Panc1 (cell line): ENCODE measurements around the gene TXNDC2. TPM values are rescaled to one million over a fixed set of nuclear protein-coding genes. Genes with fewer than 3 reads are reported as not detected.
"Not testable (repeated sequence)": the region's sequence is repeated elsewhere in the genome, so short reads cannot be mapped to it uniquely, and the experiment has no call there.

Source experiments
- ATAC-seq: fragments of 200-7000 bp; cut with Tn5 transposase; 2 replicates; pipeline ENCODE4 v1.9.1; 2020; ENCODE audit warnings: mild to moderate bottlenecking, moderate library complexity
- BruUV-seq: library from RNA; stranded (reverse); fragments of 400-500 nt; replicated peaks from 2 replicates; lab custom pipeline; 2021; lab: Mats Ljungman, UMichigan
- CTCF ChIA-PET: fragments of 300-600 bp; sonication (Branson Sonifier 250); formaldehyde crosslinking; loops from one replicate; lab custom pipeline; 2022; ENCODE audit warnings: antibody characterized with exemption; lab: Charles Lee
- POLR2A ChIA-PET: fragments of 300-600 bp; sonication (Branson Sonifier 250); formaldehyde crosslinking; loops from one replicate; lab custom pipeline; 2022; ENCODE audit warnings: antibody characterized with exemption; lab: Charles Lee
- DNase-seq: peaks from one replicate; pipeline ENCODE4 v3.0.0-alpha.2; 2010; ENCODE audit warnings: low read depth, low spot score
- H3K27ac ChIP-seq: 2 replicates; pipeline ENCODE4 v1.5.1; 2011; ENCODE audit warnings: mild to moderate bottlenecking, low read length, inconsistent platforms
- H3K27me3 ChIP-seq: fragments of 200-500 bp; sonication (Bioruptor generic); 2 replicates; pipeline ENCODE4 v1.6.0; 2014; ENCODE audit warnings: low read length, inconsistent platforms; ENCODE audit not compliant: control insufficient read depth, insufficient read depth
- H3K36me3 ChIP-seq: fragments of 200-500 bp; sonication (Bioruptor generic); 2 replicates; pipeline ENCODE4 v1.5.1; 2014; ENCODE audit warnings: inconsistent platforms, mild to moderate bottlenecking, low read length, moderate library complexity; ENCODE audit not compliant: control insufficient read depth, insufficient read depth
- H3K4me1 ChIP-seq: 2 replicates; pipeline ENCODE4 v1.5.1; 2011; ENCODE audit warnings: inconsistent platforms, mild to moderate bottlenecking, low read length, moderate library complexity; ENCODE audit not compliant: control insufficient read depth, insufficient read depth
- H3K4me3 ChIP-seq, 2 experiments: 2 replicates each; pipeline ENCODE4 v1.5.1; 2011 to 2012; ENCODE audit warnings: low read depth in 2 of 2, low read length in 2 of 2, mild to moderate bottlenecking in 2 of 2, inconsistent platforms in 1 of 2, moderate library complexity in 1 of 2
- H3K9me3 ChIP-seq: fragments of 200-500 bp; sonication (Bioruptor generic); 2 replicates; pipeline ENCODE4 v1.5.1; 2014; ENCODE audit warnings: low read depth, mild to moderate bottlenecking, inconsistent platforms, low read length, moderate library complexity; ENCODE audit not compliant: control insufficient read depth, insufficient read depth
- POLR2AphosphoS5 ChIP-seq: IDR thresholded peaks from 2 replicates; pipeline ENCODE4 v1.6.1; 2012; ENCODE audit warnings: mild to moderate bottlenecking, low read depth, low read length, moderate library complexity
- SIN3A ChIP-seq: IDR thresholded peaks from 2 replicates; pipeline ENCODE4 v1.6.1; 2012; ENCODE audit warnings: low read depth, mild to moderate bottlenecking, low read length, moderate library complexity, borderline replicate concordance; ENCODE audit not compliant: insufficient read depth
- TCF7L2 ChIP-seq: IDR thresholded peaks from 2 replicates; pipeline ENCODE4 v1.6.1; 2011; ENCODE audit warnings: mild to moderate bottlenecking, low read depth, low read length, inconsistent platforms
- in situ Hi-C: cut with HindIII; loops from 2 replicates; pipeline ENCODE4 v1.10.0; 2016; ENCODE audit warnings: low sequenced_read_pairs, low pct_unique_long_range_greater_than_20kb
- intact Hi-C: fragments of 100-400 bp; cut with micrococcal nuclease; formaldehyde crosslinking; loops from one replicate; pipeline ENCODE4 v1.10.0; 2022; ENCODE audit not compliant: unreplicated experiment
- total RNA-seq: library from RNA; stranded (reverse); gene quantifications from one replicate; pipeline ENCODE4 v1.2.1, GENCODE V29; 2021; ENCODE audit not compliant: unreplicated experiment
- TF ChIP-seq, protein P1 (sequence below): fragments of 450-650 bp; IDR thresholded peaks from 2 replicates; pipeline ENCODE4 v1.5.1; 2017; ENCODE audit warnings: mild to moderate bottlenecking
- TF ChIP-seq, protein P2 (sequence below), 2 experiments: IDR thresholded peaks; 2 replicates each; pipeline ENCODE4 v1.6.1; 2011 to 2012; ENCODE audit warnings: low read depth in 2 of 2, control low read depth in 1 of 2, low read length in 1 of 2, mild to moderate bottlenecking in 1 of 2, moderate library complexity in 1 of 2; ENCODE audit not compliant: insufficient read depth in 1 of 2

TXNDC2 gene
- total RNA-seq, 1 experiment from 2014 or later: 0.90 TPM

DNA sequence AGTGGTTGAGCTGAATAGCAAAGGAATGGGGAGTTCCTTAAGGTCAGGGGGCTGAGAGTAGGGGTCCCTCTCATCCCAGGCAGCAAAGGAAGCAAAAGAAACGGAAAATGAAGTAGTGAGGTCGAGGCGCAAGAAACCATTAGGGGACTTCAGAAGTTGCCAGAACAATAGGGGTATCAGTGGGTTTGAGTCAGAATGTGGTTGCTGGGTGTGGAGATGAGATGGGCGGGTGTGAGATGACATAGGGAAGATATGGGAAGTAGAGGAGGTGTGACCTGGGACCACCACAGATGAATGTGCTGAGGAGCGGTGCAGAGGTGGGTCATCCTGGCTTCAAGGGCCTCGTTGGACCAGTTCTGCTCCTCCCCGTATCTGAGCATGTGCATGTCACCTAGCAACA, 14.9 kb downstream of the TXNDC2 start:
- in situ Hi-C loops: no loop called here
- Histone ChIP-seq H3K27ac (no peak overlapping the region), H3K4me1 (peaks cover 8% of the 10 kb centered on the region), H3K9me3 (no peaks in the 10 kb centered on the region), H3K4me3 (no peak overlapping the region), H3K36me3 (no peaks in the 10 kb centered on the region), H3K27me3 (no peaks in the 10 kb centered on the region)
- BruUV-seq: no TSS peak
- ATAC-seq (no peak), DNase-seq (no peak)
- ChIA-PET CTCF (no interaction called here), POLR2A (no interaction called here)
- TF ChIP-seq TCF7L2: no peak
- no peak for TF ChIP-seq SIN3A
- TF ChIP-seq POLR2AphosphoS5: no peak
- TF ChIP-seq, protein P1, sequence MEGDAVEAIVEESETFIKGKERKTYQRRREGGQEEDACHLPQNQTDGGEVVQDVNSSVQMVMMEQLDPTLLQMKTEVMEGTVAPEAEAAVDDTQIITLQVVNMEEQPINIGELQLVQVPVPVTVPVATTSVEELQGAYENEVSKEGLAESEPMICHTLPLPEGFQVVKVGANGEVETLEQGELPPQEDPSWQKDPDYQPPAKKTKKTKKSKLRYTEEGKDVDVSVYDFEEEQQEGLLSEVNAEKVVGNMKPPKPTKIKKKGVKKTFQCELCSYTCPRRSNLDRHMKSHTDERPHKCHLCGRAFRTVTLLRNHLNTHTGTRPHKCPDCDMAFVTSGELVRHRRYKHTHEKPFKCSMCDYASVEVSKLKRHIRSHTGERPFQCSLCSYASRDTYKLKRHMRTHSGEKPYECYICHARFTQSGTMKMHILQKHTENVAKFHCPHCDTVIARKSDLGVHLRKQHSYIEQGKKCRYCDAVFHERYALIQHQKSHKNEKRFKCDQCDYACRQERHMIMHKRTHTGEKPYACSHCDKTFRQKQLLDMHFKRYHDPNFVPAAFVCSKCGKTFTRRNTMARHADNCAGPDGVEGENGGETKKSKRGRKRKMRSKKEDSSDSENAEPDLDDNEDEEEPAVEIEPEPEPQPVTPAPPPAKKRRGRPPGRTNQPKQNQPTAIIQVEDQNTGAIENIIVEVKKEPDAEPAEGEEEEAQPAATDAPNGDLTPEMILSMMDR: no peak
- TF ChIP-seq, protein P2, sequence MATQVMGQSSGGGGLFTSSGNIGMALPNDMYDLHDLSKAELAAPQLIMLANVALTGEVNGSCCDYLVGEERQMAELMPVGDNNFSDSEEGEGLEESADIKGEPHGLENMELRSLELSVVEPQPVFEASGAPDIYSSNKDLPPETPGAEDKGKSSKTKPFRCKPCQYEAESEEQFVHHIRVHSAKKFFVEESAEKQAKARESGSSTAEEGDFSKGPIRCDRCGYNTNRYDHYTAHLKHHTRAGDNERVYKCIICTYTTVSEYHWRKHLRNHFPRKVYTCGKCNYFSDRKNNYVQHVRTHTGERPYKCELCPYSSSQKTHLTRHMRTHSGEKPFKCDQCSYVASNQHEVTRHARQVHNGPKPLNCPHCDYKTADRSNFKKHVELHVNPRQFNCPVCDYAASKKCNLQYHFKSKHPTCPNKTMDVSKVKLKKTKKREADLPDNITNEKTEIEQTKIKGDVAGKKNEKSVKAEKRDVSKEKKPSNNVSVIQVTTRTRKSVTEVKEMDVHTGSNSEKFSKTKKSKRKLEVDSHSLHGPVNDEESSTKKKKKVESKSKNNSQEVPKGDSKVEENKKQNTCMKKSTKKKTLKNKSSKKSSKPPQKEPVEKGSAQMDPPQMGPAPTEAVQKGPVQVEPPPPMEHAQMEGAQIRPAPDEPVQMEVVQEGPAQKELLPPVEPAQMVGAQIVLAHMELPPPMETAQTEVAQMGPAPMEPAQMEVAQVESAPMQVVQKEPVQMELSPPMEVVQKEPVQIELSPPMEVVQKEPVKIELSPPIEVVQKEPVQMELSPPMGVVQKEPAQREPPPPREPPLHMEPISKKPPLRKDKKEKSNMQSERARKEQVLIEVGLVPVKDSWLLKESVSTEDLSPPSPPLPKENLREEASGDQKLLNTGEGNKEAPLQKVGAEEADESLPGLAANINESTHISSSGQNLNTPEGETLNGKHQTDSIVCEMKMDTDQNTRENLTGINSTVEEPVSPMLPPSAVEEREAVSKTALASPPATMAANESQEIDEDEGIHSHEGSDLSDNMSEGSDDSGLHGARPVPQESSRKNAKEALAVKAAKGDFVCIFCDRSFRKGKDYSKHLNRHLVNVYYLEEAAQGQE (IDR thresholded peaks at IDR 0.05; ENCODE audit: insufficient read depth in 1 of 2, low read depth in 2 of 2, low read length in 1 of 2): no peak
- intact Hi-C loops: no loop called here

DNA sequence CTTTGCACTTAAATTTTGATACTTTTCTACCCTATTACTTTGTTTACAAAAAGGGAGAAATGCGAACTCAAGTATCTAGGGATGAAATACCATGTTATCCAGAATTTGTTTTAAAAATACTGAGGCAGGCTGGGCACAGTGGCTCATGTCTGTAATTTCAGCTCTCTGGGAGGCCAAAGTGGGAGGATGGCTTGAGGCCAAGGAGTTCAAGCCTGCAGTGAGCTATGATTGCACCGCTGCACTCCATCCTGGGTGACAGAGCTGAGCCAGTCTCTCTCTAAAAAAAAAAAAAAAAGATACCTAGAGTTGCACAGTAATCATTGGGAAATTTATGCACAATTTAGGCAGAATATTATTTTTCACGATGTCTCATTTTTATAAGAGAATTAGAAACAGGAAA, 15.6 kb downstream of the TXNDC2 start:
- peaks cover 8% of the 10 kb centered on the region for H3K4me1 ChIP-seq
- ChIA-PET POLR2A (no interaction called here), CTCF (no interaction called here)
- intact Hi-C loops (no loop called here), in situ Hi-C loops (no loop called here)
- no peak for ATAC-seq
- no peaks in the 10 kb centered on the region for H3K27me3 ChIP-seq
- BruUV-seq: no TSS peak
- no peak overlapping the region for H3K4me3 ChIP-seq
- no peak for DNase-seq
- H3K9me3 ChIP-seq: no peaks in the 10 kb centered on the region
- H3K36me3 ChIP-seq: no peaks in the 10 kb centered on the region
- no peak overlapping the region for H3K27ac ChIP-seq
- TF ChIP-seq TCF7L2 (no peak), POLR2AphosphoS5 (no peak), SIN3A (no peak)
- TF ChIP-seq, protein P2 (IDR thresholded peaks at IDR 0.05; ENCODE audit: insufficient read depth in 1 of 2, low read depth in 2 of 2, low read length in 1 of 2): no peak
- TF ChIP-seq, protein P1: no peak

DNA sequence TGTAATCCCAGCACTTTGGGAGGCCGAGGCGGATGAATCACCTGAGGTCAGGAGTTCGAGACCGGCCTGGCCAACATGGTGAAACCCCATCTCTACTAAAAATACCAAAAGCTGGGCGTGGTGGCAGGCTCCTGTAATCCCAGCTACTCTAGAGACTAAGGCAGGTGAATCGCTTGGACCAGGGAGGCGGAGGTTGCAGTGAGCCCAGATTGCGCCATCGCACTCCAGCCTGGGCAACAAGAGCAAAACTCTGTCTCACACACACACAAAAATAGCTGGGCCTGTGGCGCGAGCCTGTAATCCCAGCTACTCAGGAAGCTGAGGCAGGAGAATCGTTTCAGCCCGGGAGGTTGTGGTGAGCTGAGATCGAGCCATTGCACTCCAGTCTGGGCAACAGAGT, 16.5 kb downstream of the TXNDC2 start:
- POLR2A ChIA-PET, DNase-seq, in situ Hi-C loops, BruUV-seq, intact Hi-C loops, H3K27ac ChIP-seq, H3K27me3 ChIP-seq, CTCF ChIA-PET, H3K4me3 ChIP-seq, H3K4me1 ChIP-seq, H3K36me3 ChIP-seq, ATAC-seq, H3K9me3 ChIP-seq: not testable (repeated sequence)
